Right lobe of liver (tissue), 4 donors: Measurements from ENCODE around the gene TSGA10IP.

Experiments
- POLR2A ChIP-seq: fragments of 450-650 bp; IDR thresholded peaks from one replicate; pipeline ENCODE4 v1.6.1; 2017; ENCODE audit warnings: antibody characterized with exemption, mild to moderate bottlenecking
- TF ChIP-seq, protein P1 (sequence below), 4 donors: fragments of 200-600 bp in 3 of 4; fragments of 450-650 bp in 1 of 4; IDR thresholded peaks; one replicate each; pipeline versions ENCODE4 v1.5.1 to v1.8.0; 2016 to 2022; ENCODE audit warnings: antibody characterized with exemption in 4 of 4, mild to moderate bottlenecking in 2 of 4
- donor health status: DM: no; HTN: no; CAD: no.
- donor health status: DM: no; HTN: no; CAD: no.
- donor health status: DM: no; HTN: yes; CAD: no.

DNA sequence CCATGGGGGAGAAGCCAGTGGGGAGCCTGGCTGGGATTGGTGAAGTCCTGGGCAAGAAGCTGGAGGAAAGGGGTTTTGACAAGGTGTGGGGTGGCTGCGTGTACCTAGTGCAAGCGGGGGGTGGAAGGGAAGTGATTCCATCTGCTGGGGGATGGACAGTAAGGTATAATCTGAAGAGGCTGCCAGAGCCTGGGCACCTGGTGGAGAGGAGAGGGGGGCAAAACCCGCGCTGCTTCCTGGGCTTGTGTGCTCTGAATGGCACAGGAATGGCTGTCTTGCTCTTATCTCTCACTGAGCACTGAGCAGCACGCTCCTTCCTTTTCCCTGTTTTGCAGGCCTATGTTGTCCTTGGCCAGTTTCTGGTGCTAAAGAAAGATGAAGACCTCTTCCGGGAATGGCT lies 58.0 kb downstream of the TSGA10IP start:
- no peak for TF ChIP-seq POLR2A
- TF ChIP-seq, protein P1, sequence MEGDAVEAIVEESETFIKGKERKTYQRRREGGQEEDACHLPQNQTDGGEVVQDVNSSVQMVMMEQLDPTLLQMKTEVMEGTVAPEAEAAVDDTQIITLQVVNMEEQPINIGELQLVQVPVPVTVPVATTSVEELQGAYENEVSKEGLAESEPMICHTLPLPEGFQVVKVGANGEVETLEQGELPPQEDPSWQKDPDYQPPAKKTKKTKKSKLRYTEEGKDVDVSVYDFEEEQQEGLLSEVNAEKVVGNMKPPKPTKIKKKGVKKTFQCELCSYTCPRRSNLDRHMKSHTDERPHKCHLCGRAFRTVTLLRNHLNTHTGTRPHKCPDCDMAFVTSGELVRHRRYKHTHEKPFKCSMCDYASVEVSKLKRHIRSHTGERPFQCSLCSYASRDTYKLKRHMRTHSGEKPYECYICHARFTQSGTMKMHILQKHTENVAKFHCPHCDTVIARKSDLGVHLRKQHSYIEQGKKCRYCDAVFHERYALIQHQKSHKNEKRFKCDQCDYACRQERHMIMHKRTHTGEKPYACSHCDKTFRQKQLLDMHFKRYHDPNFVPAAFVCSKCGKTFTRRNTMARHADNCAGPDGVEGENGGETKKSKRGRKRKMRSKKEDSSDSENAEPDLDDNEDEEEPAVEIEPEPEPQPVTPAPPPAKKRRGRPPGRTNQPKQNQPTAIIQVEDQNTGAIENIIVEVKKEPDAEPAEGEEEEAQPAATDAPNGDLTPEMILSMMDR (IDR thresholded peaks at IDR 0.05) = no peak
